Right renal cortex interstitium (tissue), 3 donors: ENCODE results near the gene SSRP1. TPM values are rescaled to one million over a fixed set of nuclear protein-coding genes. Genes with fewer than 3 reads are reported as not detected.

Experiments
- DNase-seq, 3 donors: peaks; one replicate each; pipeline ENCODE4 v3.0.0-alpha.2; 2013; ENCODE audit warnings: low read depth in 3 of 3, low spot score in 2 of 3
- polyA plus RNA-seq, 3 donors: library from polyadenylated mRNA; unstranded; fragments of 120-200 nt; gene quantifications; one replicate each; pipeline ENCODE4 v1.2.1, GENCODE V29; 2013; ENCODE audit not compliant: insufficient read length in 3 of 3

Gene SSRP1
- polyA plus RNA-seq, 3 donors, result 199 to 214 (median 203) TPM

DNA sequence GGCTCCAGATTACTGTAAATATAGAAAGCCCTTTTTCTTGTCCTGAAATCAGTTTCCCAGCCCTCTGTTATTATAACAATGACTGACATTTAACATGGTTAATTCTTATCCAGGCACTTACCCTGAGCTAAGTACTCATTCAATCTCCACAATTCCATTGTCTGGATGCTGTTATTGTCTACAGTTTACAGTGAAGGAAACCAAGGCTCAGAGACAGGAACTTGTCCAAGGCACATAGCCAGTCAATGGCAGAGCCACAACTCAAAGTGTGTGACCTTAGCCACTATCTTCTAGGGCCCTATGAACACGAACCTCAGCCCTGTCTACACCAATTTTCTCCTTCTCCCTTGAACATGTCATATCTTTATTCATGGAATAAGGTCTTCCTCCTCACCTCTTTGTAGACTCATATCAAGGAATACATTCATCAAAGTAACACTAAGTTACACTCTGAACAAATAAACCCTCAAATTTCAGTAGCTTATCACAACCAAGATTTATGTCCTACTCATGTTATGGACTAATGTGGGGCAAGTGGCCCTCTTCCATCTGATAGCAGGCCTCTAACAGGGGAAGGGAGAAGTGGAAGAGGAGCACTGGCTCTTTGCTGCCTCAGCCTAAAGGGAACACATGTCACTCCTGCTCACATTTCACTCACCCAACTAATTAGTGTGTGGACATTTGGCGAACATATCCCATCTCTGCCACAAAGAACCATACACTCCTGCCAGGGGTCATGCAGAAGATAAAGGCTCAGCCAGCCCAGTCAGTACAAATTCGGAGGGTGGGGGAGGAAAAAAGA, 59.3 kb downstream of the SSRP1 start:
- no peak for DNase-seq

Other genes starting within 250 kb of the SSRP1 start
- 1 to 10 TPM; 5.6 to 6.4 (median 6.4) TPM for gene LRRC55, start 153.9 kb downstream of the SSRP1 start, polyA plus RNA-seq
- 100 to 1,000 TPM in 2 of 3 donors, 10 to 100 TPM in 1; 89.4 to 110 (median 101) TPM for gene APLNR, start 98.6 kb downstream of the SSRP1 start, polyA plus RNA-seq
- gene TNKS1BP1, start 10.9 kb downstream of the SSRP1 start, polyA plus RNA-seq, result 10 to 100 TPM; 57.9 to 62.7 (median 60.3) TPM
- gene P2RX3, start 2.5 kb upstream of the SSRP1 start, polyA plus RNA-seq, result under 1 TPM; 0.42 to 0.76 (median 0.76) TPM
- gene PRG3, start 45.3 kb upstream of the SSRP1 start, polyA plus RNA-seq, result 1 to 10 TPM in 2 of 3 donors, under 1 TPM in 1; 0.33 to 1.5 (median 1.2) TPM
- gene PRG2, start 54.8 kb upstream of the SSRP1 start, polyA plus RNA-seq, result 1 to 10 TPM in 2 of 3 donors, under 1 TPM in 1; 0.28 to 2.4 (median 1.9) TPM
- 10 to 100 TPM; 19.3 to 25.6 (median 22.9) TPM for gene SLC43A3, start 91.2 kb upstream of the SSRP1 start, polyA plus RNA-seq
- 1 to 10 TPM; 1.4 to 3.0 (median 1.7) TPM for gene RTN4RL2, start 124.6 kb upstream of the SSRP1 start, polyA plus RNA-seq
- 1 to 10 TPM; 5.0 to 6.1 (median 5.4) TPM for gene SLC43A1, start 179.8 kb upstream of the SSRP1 start, polyA plus RNA-seq
- gene TIMM10, start 194.9 kb upstream of the SSRP1 start, polyA plus RNA-seq, result 10 to 100 TPM; 54.0 to 58.4 (median 58.3) TPM
- under 1 TPM; 0.12 to 0.28 (median 0.23) TPM for gene SMTNL1, start 201.7 kb upstream of the SSRP1 start, polyA plus RNA-seq
- gene UBE2L6, start 231.8 kb upstream of the SSRP1 start, polyA plus RNA-seq, result 10 to 100 TPM; 41.3 to 43.6 (median 43.4) TPM